ENCODE results near the gene PRKN. TPM values are rescaled to one million over a fixed set of nuclear protein-coding genes. Genes with fewer than 3 reads are reported as not detected.

PRKN gene
- total RNA-seq, 1 donor from 2014 or later: 1.3 TPM

- Histone ChIP-seq H3K27me3 (ENCODE audit: insufficient read depth, low read length) (no peaks in the 10 kb centered on the region), H3K4me1 (ENCODE audit: insufficient read depth, low read length) (no peaks in the 10 kb centered on the region), H3K36me3 (ENCODE audit: insufficient read depth, low read length) (no peaks in the 10 kb centered on the region), H3K4me3 (ENCODE audit: insufficient read depth, low read depth, low read length) (no peak overlapping the region), H3K4me2 (ENCODE audit: low read length) (no peak overlapping the region), H3K9ac (ENCODE audit: low read length) (no peak overlapping the region), H2AFZ (ENCODE audit: low read depth, low read length) (no peak overlapping the region), H3K79me2 (ENCODE audit: insufficient read depth, low read length) (no peaks in the 10 kb centered on the region), H3K27ac (ENCODE audit: low read depth, low read length) (no peak overlapping the region), H4K20me1 (ENCODE audit: insufficient read depth, low read length) (no peaks in the 10 kb centered on the region), H3K9me3 (ENCODE audit: insufficient read depth, low read depth, low read length) (no peaks in the 10 kb centered on the region)
- TF ChIP-seq EZH2 (IDR thresholded peaks at IDR 0.05; ENCODE audit: insufficient read depth, low read length) (no peak), CTCF (IDR thresholded peaks at IDR 0.05; ENCODE audit: insufficient read depth, low read depth, low read length) (no peak)
- DNase-seq (ENCODE audit: low read depth) (no peak), FAIRE-seq (no peak)
- H3K9me3 Mint-ChIP-seq (ENCODE audit: unreplicated experiment): peaks cover 11% of the 10 kb centered on the region
- no peaks in the 10 kb centered on the region for H3K4me1 Mint-ChIP-seq (ENCODE audit: low read depth, unreplicated experiment)
- H3K4me3 Mint-ChIP-seq (ENCODE audit: unreplicated experiment): no peak overlapping the region
- H3K27ac Mint-ChIP-seq (ENCODE audit: unreplicated experiment): no peak overlapping the region
- no peaks in the 10 kb centered on the region for H3K27me3 Mint-ChIP-seq (ENCODE audit: low read depth, unreplicated experiment)
- no peaks in the 10 kb centered on the region for H3K36me3 Mint-ChIP-seq (ENCODE audit: low read depth, unreplicated experiment)
Measured at GRCh38 chr6:162078126-162078525, 649.4 kb downstream of the PRKN start.

- Mint-ChIP-seq H3K27me3 (ENCODE audit: low read depth, unreplicated experiment) (no peaks in the 10 kb centered on the region), H3K9me3 (ENCODE audit: unreplicated experiment) (peaks cover 7% of the 10 kb centered on the region), H3K4me1 (ENCODE audit: low read depth, unreplicated experiment) (no peaks in the 10 kb centered on the region), H3K36me3 (ENCODE audit: low read depth, unreplicated experiment) (no peaks in the 10 kb centered on the region), H3K27ac (ENCODE audit: unreplicated experiment) (no peak overlapping the region), H3K4me3 (ENCODE audit: unreplicated experiment) (no peak overlapping the region)
- DNase-seq (ENCODE audit: low read depth) (no peak), FAIRE-seq (no peak)
- H3K9me3 ChIP-seq (ENCODE audit: insufficient read depth, low read depth, low read length): no peaks in the 10 kb centered on the region
- H3K36me3 ChIP-seq (ENCODE audit: insufficient read depth, low read length): no peaks in the 10 kb centered on the region
- H3K27me3 ChIP-seq (ENCODE audit: insufficient read depth, low read length): no peaks in the 10 kb centered on the region
- TF ChIP-seq CTCF (IDR thresholded peaks at IDR 0.05; ENCODE audit: insufficient read depth, low read depth, low read length) (no peak), EZH2 (IDR thresholded peaks at IDR 0.05; ENCODE audit: insufficient read depth, low read length) (no peak)
- no peak overlapping the region for H3K27ac ChIP-seq (ENCODE audit: low read depth, low read length)
- no peak overlapping the region for H3K9ac ChIP-seq (ENCODE audit: low read length)
- no peaks in the 10 kb centered on the region for H3K79me2 ChIP-seq (ENCODE audit: insufficient read depth, low read length)
- no peaks in the 10 kb centered on the region for H3K4me1 ChIP-seq (ENCODE audit: insufficient read depth, low read length)
- no peak overlapping the region for H2AFZ ChIP-seq (ENCODE audit: low read depth, low read length)
- no peak overlapping the region for H3K4me3 ChIP-seq (ENCODE audit: insufficient read depth, low read depth, low read length)
- H3K4me2 ChIP-seq (ENCODE audit: low read length): no peak overlapping the region
- H4K20me1 ChIP-seq (ENCODE audit: insufficient read depth, low read length): no peaks in the 10 kb centered on the region
Measured at GRCh38 chr6:162076816-162077215, 650.8 kb downstream of the PRKN start.

GRCh38 chr6:162074641-162075275, 652.8 kb downstream of the PRKN start:
- H3K27me3 ChIP-seq (ENCODE audit: insufficient read depth, low read length): no peaks in the 10 kb centered on the region
- H3K36me3 ChIP-seq (ENCODE audit: insufficient read depth, low read length): no peaks in the 10 kb centered on the region
- Mint-ChIP-seq H3K4me1 (ENCODE audit: low read depth, unreplicated experiment) (no peaks in the 10 kb centered on the region), H3K27ac (ENCODE audit: unreplicated experiment) (no peak overlapping the region), H3K27me3 (ENCODE audit: low read depth, unreplicated experiment) (no peaks in the 10 kb centered on the region), H3K36me3 (ENCODE audit: low read depth, unreplicated experiment) (peaks cover 3% of the 10 kb centered on the region), H3K9me3 (ENCODE audit: unreplicated experiment) (no peaks in the 10 kb centered on the region), H3K4me3 (ENCODE audit: unreplicated experiment) (no peak overlapping the region)
- H3K27ac ChIP-seq (ENCODE audit: low read depth, low read length): no peak overlapping the region
- no peaks in the 10 kb centered on the region for H3K4me1 ChIP-seq (ENCODE audit: insufficient read depth, low read length)
- no peaks in the 10 kb centered on the region for H4K20me1 ChIP-seq (ENCODE audit: insufficient read depth, low read length)
- H3K9me3 ChIP-seq (ENCODE audit: insufficient read depth, low read depth, low read length): no peaks in the 10 kb centered on the region
- no peak for DNase-seq (ENCODE audit: low read depth)
- H3K4me2 ChIP-seq (ENCODE audit: low read length): no peak overlapping the region
- H3K79me2 ChIP-seq (ENCODE audit: insufficient read depth, low read length): no peaks in the 10 kb centered on the region
- no peak for FAIRE-seq
- no peak overlapping the region for H3K4me3 ChIP-seq (ENCODE audit: insufficient read depth, low read depth, low read length)
- TF ChIP-seq CTCF (IDR thresholded peaks at IDR 0.05; ENCODE audit: insufficient read depth, low read depth, low read length): no peak
- no peak for TF ChIP-seq EZH2 (IDR thresholded peaks at IDR 0.05; ENCODE audit: insufficient read depth, low read length)
- H2AFZ ChIP-seq (ENCODE audit: low read depth, low read length): no peak overlapping the region
- H3K9ac ChIP-seq (ENCODE audit: low read length): no peak overlapping the region
